Osteocyte (in vitro differentiated cells): ENCODE data around the gene SLC18A3. TPM values are rescaled to one million over a fixed set of nuclear protein-coding genes. Genes with fewer than 3 reads are reported as not detected.

Experiments used
- DNase-seq: peaks from one replicate; pipeline ENCODE4 v3.0.0; 2021; ENCODE audit warnings: mixed read lengths; ENCODE audit not compliant: unreplicated experiment; ENCODE audit errors: extremely low spot score
- H3K27ac Mint-ChIP-seq: one replicate; pipeline ENCODE4 v1.8.0; 2021; ENCODE audit warnings: mild to moderate bottlenecking, mixed read lengths; ENCODE audit not compliant: unreplicated experiment
- H3K27me3 Mint-ChIP-seq: one replicate; pipeline ENCODE4 v1.8.0; 2021; ENCODE audit warnings: mixed read lengths; ENCODE audit not compliant: unreplicated experiment
- H3K36me3 Mint-ChIP-seq: one replicate; pipeline ENCODE4 v1.8.0; 2021; ENCODE audit warnings: mixed read lengths; ENCODE audit not compliant: unreplicated experiment
- H3K4me1 Mint-ChIP-seq: one replicate; pipeline ENCODE4 v1.8.0; 2021; ENCODE audit warnings: mixed read lengths; ENCODE audit not compliant: unreplicated experiment
- H3K4me3 Mint-ChIP-seq: one replicate; pipeline ENCODE4 v1.8.0; 2021; ENCODE audit warnings: mild to moderate bottlenecking, moderate library complexity, mixed read lengths; ENCODE audit not compliant: unreplicated experiment
- H3K9me3 Mint-ChIP-seq: one replicate; pipeline ENCODE4 v1.8.0; 2021; ENCODE audit warnings: mixed read lengths; ENCODE audit not compliant: unreplicated experiment
- total RNA-seq: library from RNA; stranded (reverse); gene quantifications from 2 replicates; pipeline ENCODE4 v1.2.1, GENCODE V29; 2021
- TF ChIP-seq, protein P1 (sequence below): fragments of 200-600 bp; sonication (generic); IDR thresholded peaks from 2 replicates; pipeline ENCODE4 v1.5.0; 2021; ENCODE audit warnings: antibody characterized with exemption, mild to moderate bottlenecking, moderate library complexity

Gene SLC18A3
- total RNA-seq, 1 donor from 2014 or later: 0.32 TPM

DNA sequence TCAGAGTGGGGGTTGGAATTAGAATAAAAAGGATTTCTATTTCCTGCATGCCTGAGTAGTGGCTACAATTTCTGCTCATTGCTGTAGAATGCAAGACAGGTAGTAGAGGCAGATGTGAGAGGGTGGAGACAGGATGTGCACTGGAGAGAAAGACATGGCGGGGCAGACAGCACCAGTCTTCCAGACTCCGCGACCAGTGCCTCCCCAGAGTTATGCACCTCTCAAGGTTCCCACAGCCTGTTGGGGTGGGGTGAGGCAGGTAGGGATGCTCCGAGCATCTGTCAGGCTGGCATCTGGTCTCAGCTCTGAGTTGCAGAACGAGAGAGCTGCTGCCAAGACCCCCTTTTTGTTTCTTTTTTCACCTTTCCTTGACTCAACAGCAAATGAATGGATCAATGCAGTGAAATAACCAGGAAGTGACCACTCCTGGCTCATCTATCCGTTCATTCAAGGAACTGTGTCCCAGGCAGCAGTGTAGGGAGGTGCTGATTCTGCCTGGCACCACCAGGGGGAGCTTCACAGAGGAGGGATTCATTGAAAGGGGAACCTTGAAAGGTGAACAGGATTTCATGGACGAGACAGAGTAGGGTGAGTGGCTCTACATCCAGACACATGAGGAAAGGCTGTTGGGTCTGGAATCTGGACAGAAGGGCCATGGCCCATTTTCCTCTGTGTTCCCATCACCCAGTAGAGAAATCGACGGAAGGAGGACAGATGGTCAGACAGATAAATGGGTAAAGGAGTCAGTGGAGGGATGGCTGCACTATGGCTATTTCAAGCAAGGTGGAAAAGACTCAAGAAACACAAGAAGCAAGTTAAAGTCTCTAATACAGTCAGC is 17.2 kb upstream of the SLC18A3 start:
- Mint-ChIP-seq H3K36me3 (no peaks in the 10 kb centered on the region), H3K4me3 (no peak overlapping the region)

GRCh38 chr10:49593564-49593875 is 16.6 kb upstream of the SLC18A3 start:
- H3K9me3 Mint-ChIP-seq: no peaks in the 10 kb centered on the region
- H3K27ac Mint-ChIP-seq: no peak overlapping the region
- TF ChIP-seq, protein P1, sequence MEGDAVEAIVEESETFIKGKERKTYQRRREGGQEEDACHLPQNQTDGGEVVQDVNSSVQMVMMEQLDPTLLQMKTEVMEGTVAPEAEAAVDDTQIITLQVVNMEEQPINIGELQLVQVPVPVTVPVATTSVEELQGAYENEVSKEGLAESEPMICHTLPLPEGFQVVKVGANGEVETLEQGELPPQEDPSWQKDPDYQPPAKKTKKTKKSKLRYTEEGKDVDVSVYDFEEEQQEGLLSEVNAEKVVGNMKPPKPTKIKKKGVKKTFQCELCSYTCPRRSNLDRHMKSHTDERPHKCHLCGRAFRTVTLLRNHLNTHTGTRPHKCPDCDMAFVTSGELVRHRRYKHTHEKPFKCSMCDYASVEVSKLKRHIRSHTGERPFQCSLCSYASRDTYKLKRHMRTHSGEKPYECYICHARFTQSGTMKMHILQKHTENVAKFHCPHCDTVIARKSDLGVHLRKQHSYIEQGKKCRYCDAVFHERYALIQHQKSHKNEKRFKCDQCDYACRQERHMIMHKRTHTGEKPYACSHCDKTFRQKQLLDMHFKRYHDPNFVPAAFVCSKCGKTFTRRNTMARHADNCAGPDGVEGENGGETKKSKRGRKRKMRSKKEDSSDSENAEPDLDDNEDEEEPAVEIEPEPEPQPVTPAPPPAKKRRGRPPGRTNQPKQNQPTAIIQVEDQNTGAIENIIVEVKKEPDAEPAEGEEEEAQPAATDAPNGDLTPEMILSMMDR: no peak
- peak; percentile 64 for DNase-seq
- H3K36me3 Mint-ChIP-seq: no peaks in the 10 kb centered on the region
- H3K4me3 Mint-ChIP-seq: no peak overlapping the region
- peaks cover 11% of the 10 kb centered on the region for H3K4me1 Mint-ChIP-seq
- H3K27me3 Mint-ChIP-seq: no peaks in the 10 kb centered on the region

More for the DNA sequence above, 17.2 kb upstream of the SLC18A3 start:
- TF ChIP-seq, protein P1: peak; percentile 93
- no peak overlapping the region for H3K27ac Mint-ChIP-seq
- no peaks in the 10 kb centered on the region for H3K9me3 Mint-ChIP-seq
- H3K4me1 Mint-ChIP-seq: peaks cover 11% of the 10 kb centered on the region
- no peaks in the 10 kb centered on the region for H3K27me3 Mint-ChIP-seq
- peak; percentile 86 for DNase-seq

DNA sequence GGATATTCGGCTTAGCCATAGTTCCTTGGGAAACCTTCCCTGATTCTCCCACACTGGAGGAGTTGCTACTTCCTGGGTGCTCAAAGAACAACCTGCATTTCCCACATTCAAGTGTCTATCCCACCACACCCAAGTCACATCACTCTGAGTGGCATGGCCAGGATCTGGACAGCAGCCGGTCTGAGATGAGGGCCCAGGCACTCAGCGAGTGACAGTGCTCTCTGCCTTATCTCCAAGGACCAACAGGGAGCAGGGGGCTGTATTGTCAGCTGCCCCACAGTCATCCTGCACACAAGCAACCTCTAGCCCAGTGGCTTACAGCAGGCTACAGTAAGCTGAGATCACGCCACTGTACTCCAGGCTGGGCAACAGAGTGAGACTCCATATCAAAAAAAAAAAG is 16.1 kb upstream of the SLC18A3 start:
- peaks cover 11% of the 10 kb centered on the region for H3K4me1 Mint-ChIP-seq
- H3K27ac Mint-ChIP-seq: no peak overlapping the region
- H3K36me3 Mint-ChIP-seq: no peaks in the 10 kb centered on the region
- H3K27me3 Mint-ChIP-seq: no peaks in the 10 kb centered on the region
- DNase-seq: peak; percentile 57
- no peaks in the 10 kb centered on the region for H3K9me3 Mint-ChIP-seq
- TF ChIP-seq, protein P1: no peak
- H3K4me3 Mint-ChIP-seq: no peak overlapping the region

GRCh38 chr10:49594594-49594993 is 15.5 kb upstream of the SLC18A3 start:
- peak; percentile 84 for DNase-seq

More at GRCh38 chr10:49594594-49594993, 15.5 kb upstream of the SLC18A3 start:
- H3K4me1 Mint-ChIP-seq: peaks cover 11% of the 10 kb centered on the region
- no peak overlapping the region for H3K4me3 Mint-ChIP-seq
- H3K27ac Mint-ChIP-seq: no peak overlapping the region
- no peaks in the 10 kb centered on the region for H3K9me3 Mint-ChIP-seq
- TF ChIP-seq, protein P1: peak; percentile 90
- no peaks in the 10 kb centered on the region for H3K27me3 Mint-ChIP-seq
- H3K36me3 Mint-ChIP-seq: no peaks in the 10 kb centered on the region
